ENCODE data around the gene COA6.

DNA sequence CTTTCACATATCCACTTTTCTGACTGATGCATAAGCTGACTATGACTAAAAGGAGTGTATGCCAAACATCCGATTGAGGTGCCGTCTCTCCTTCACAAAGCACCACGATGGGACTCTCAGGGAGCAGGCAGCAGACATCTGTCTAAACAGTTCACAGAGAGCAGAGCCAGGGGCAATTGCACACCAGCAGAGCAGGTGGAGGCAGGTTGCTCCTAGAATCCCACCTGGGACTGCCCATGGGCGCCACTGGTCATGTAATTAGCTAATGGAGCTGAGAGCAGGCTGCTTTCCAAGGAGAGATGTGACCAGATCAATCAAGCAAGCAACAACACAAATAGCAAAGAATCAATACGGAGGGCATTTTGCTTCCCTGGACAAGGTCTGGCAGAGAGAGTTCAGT lies 30.5 kb upstream of the COA6 start:
- TF ChIP-seq, protein P1, sequence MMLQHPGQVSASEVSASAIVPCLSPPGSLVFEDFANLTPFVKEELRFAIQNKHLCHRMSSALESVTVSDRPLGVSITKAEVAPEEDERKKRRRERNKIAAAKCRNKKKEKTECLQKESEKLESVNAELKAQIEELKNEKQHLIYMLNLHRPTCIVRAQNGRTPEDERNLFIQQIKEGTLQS (IDR thresholded peaks at IDR 0.05) = no peak
- no peak for TF ChIP-seq SP1 (IDR thresholded peaks at IDR 0.05; ENCODE audit: low read depth)
- no peak for TF ChIP-seq EGR1 (IDR thresholded peaks at IDR 0.05; ENCODE audit: low read depth)
- TF ChIP-seq, protein P2, sequence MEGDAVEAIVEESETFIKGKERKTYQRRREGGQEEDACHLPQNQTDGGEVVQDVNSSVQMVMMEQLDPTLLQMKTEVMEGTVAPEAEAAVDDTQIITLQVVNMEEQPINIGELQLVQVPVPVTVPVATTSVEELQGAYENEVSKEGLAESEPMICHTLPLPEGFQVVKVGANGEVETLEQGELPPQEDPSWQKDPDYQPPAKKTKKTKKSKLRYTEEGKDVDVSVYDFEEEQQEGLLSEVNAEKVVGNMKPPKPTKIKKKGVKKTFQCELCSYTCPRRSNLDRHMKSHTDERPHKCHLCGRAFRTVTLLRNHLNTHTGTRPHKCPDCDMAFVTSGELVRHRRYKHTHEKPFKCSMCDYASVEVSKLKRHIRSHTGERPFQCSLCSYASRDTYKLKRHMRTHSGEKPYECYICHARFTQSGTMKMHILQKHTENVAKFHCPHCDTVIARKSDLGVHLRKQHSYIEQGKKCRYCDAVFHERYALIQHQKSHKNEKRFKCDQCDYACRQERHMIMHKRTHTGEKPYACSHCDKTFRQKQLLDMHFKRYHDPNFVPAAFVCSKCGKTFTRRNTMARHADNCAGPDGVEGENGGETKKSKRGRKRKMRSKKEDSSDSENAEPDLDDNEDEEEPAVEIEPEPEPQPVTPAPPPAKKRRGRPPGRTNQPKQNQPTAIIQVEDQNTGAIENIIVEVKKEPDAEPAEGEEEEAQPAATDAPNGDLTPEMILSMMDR (IDR thresholded peaks at IDR 0.05 in 2 of 3, conservative IDR thresholded peaks at IDR 0.05 in 1 of 3; ENCODE audit: borderline replicate concordance in 1 of 3, insufficient read depth in 1 of 3, low read depth in 2 of 3, low read length in 2 of 3) = no peak
- TF ChIP-seq POLR2A (IDR thresholded peaks at IDR 0.05; ENCODE audit: borderline replicate concordance, extremely low read depth, insufficient read depth, insufficient read length) = no peak
- TF ChIP-seq POLR2AphosphoS5 (IDR thresholded peaks at IDR 0.05; ENCODE audit: low read depth, low read length) = no peak
- no peak for TF ChIP-seq SIN3A (IDR thresholded peaks at IDR 0.05; ENCODE audit: low read depth)
- no peak for TF ChIP-seq ZFX (IDR thresholded peaks at IDR 0.05)
- TF ChIP-seq, protein P3, sequence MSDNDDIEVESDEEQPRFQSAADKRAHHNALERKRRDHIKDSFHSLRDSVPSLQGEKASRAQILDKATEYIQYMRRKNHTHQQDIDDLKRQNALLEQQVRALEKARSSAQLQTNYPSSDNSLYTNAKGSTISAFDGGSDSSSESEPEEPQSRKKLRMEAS (IDR thresholded peaks at IDR 0.05) = no peak
- TF ChIP-seq EZH2 (IDR thresholded peaks at IDR 0.05) = no peak
- TF ChIP-seq, protein P4, sequence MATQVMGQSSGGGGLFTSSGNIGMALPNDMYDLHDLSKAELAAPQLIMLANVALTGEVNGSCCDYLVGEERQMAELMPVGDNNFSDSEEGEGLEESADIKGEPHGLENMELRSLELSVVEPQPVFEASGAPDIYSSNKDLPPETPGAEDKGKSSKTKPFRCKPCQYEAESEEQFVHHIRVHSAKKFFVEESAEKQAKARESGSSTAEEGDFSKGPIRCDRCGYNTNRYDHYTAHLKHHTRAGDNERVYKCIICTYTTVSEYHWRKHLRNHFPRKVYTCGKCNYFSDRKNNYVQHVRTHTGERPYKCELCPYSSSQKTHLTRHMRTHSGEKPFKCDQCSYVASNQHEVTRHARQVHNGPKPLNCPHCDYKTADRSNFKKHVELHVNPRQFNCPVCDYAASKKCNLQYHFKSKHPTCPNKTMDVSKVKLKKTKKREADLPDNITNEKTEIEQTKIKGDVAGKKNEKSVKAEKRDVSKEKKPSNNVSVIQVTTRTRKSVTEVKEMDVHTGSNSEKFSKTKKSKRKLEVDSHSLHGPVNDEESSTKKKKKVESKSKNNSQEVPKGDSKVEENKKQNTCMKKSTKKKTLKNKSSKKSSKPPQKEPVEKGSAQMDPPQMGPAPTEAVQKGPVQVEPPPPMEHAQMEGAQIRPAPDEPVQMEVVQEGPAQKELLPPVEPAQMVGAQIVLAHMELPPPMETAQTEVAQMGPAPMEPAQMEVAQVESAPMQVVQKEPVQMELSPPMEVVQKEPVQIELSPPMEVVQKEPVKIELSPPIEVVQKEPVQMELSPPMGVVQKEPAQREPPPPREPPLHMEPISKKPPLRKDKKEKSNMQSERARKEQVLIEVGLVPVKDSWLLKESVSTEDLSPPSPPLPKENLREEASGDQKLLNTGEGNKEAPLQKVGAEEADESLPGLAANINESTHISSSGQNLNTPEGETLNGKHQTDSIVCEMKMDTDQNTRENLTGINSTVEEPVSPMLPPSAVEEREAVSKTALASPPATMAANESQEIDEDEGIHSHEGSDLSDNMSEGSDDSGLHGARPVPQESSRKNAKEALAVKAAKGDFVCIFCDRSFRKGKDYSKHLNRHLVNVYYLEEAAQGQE (IDR thresholded peaks at IDR 0.05; ENCODE audit: low read depth) = no peak
- TF ChIP-seq ZNF274 (IDR thresholded peaks at IDR 0.05; ENCODE audit: low read depth, low read length) = no peak
